ENCODE measurements around the gene AAR2. TPM values are rescaled to one million over a fixed set of nuclear protein-coding genes. Genes with fewer than 3 reads are reported as not detected.

The AAR2 gene
- 10 to 100 TPM; 20.6 to 21.4 TPM for total RNA-seq

GRCh38 chr20:36235892-36236785, at the start of gene AAR2:
Gene AAR2, plus strand, starts transcription at chr20:36236478. Its CDS starts 3,391 bp downstream, at chr20:36239869.

GRCh38 chr20:36305602-36306551, 69.6 kb downstream of the AAR2 start, which contains the start of gene DLGAP4:
Gene DLGAP4, plus strand, starts transcription at chr20:36306339. Its CDS starts 125,379 bp downstream, at chr20:36431718.

Other genes starting within 250 kb of the AAR2 start
- not detected for gene EPB41L1, start 81.7 kb upstream of the AAR2 start, total RNA-seq
- gene DLGAP4, start 69.9 kb downstream of the AAR2 start, total RNA-seq: 10 to 100 TPM; 33.9 to 34.7 TPM

Measured in activated naive CD4-positive, alpha-beta T cell treated with anti-CD3 and anti-CD28 coated beads, Interleukin-2, amount 10 ng/mL, durations not matched to agents 5 hours and 36 hours (primary cell).